SK-MEL-5 (cell line): Measurements from ENCODE around the gene SCLY. TPM values are rescaled to one million over a fixed set of nuclear protein-coding genes. Genes with fewer than 3 reads are reported as not detected.
"Not testable (repeated sequence)": the region's sequence is repeated elsewhere in the genome, so short reads cannot be mapped to it uniquely, and the experiment has no call there.

Source experiments
- DNase-seq: peaks from one replicate; pipeline ENCODE4 v3.0.0-alpha.2; 2016; ENCODE audit warnings: low read depth, low spot score
- in situ Hi-C: cut with HindIII; loops from 2 replicates; pipeline ENCODE4 v1.10.0; 2016; ENCODE audit warnings: low sequenced_read_pairs, high pct_unique_total_duplicates, low pct_unique_long_range_greater_than_20kb
- total RNA-seq: library from RNA; depleted of rRNA; stranded (reverse); fragments of >200 nt; shearing (Covaris generic); gene quantifications from 2 replicates; pipeline ENCODE4 v1.2.3, GENCODE V29; 2014

The SCLY gene
- total RNA-seq, 1 experiment from 2014 or later = 64.8 TPM

DNA sequence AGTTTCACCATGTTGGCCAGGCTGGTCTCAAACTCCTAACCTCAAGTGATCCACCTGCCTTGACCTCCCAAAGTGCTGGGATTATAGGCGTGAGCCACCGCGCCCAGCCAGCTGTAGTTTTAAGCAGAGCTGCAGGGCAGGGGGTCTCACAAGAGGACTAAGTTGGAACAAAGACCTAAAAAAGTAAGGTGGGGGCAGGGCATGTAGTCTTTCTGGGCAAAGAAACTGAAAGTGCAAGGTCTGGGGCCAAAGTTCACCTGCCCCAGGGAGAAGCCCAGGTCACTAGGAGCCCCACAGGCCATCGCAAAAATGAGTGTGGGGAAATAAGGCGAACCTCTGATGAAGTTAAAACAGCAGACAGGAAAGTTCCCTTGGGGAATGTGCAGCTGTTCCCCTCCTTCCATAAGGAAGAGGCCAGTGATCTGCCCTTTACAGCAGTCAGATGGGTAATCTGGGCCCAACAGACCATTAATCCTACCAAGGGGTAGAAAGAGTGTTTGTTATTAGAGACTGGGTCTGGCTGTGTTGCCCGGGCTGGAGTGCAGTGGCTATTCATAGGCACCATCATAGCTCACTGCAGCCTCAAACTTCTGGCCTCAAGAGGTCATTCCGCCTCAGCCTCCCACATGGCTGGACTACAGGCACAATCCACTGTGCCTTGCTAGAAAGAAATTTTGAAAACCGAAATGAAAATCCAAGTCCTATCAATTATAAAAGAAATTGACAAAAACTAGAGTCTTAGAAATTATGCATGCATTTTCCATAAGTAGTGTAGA, 2.8 kb downstream of the SCLY start:
- DNase-seq = no peak
- in situ Hi-C loops = no loop called here

DNA sequence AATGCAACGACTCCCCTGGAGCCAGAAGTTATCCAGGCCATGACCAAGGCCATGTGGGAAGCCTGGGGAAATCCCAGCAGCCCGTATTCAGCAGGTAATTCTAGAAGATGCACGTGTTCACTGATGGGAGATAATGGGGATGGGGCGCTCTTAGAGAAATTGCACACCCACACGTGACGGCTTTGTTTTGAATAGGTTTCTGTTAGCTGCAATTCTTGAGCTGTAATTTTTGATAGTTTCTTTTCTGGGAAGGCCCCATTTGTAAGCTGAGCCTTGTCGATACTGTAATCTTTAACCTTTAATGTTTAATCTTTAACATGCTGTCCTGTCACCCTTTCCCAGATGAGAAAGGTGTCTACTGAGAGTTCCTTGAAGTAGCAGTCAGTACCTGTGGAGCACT, 3.6 kb downstream of the SCLY start:
- in situ Hi-C loops = no loop called here
- DNase-seq = no peak

DNA sequence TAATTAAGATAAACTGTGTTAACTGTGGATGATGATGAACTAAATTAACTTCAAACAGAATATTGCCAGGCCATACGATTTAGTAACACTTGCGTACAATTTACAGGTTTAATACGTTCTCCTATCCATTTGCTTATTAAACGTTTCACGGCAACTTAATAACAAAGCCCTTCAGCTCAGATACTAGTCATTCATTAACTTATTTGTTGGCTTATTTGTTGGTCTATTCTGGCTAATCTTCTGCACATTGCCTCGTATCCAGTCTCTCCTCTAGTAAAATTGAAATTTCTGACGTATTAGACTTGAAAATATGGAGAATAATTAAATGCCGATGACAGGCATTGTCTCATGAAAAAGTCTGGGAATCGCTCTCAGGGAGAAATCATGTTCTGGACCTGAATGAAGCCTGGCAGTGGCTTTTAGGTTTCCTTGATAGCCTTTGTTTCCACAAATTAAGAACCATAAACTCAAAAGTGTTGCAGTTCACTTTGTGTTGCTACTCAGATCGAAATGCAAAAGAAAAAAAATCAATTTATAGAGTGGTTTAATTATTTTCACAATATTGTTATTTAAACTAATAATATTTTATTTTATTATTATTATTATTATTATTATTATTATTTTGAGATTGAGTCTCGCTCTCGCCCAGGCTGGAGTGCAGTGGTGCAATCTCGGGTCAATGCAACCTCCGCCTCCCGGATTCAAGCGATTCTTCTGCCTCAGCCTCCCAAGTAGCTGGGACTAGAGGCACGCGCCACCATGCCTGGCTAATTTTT, 4.5 kb downstream of the SCLY start:
- DNase-seq = no peak
- in situ Hi-C loops = no loop called here

DNA sequence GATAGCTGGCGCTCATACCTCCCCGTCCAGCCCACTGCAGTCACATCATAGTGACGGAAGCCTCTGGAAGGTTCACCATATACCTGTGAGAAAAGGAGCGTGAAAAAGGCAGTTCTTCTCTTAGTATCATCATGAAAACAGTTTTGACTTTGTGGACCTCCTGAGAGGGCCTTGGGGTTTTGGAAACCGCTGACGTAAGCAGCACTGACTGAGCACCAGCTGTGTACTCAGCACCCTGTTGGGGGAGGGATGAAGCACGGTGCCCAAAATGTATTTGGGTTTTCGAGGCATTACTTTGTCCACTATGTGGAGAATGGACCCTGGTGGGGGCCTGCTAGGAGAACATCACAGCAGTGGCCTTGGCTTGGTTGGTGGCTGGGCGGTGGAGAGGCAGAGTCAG, 5.4 kb downstream of the SCLY start:
- in situ Hi-C loops = no loop called here
- no peak for DNase-seq

DNA sequence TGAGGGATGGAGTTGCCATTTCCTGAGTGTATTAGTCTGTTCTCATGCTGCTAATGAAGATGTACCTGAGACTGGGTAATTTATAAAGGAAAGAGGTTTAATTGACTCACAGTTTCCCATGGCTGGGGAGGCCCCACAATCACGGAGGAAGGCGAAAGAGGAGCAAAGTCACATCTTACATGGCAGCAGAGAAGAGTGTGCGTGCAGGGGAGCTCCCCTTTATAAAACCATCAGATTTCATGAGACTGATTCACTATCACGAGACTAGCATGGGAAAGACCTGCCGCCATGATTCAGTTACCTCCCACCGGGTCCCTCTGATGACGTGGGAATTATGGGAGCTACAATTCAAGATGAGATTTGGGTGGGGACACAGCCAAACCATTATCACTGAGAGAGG, 5.9 kb downstream of the SCLY start:
- DNase-seq, in situ Hi-C loops: not testable (repeated sequence)

DNA sequence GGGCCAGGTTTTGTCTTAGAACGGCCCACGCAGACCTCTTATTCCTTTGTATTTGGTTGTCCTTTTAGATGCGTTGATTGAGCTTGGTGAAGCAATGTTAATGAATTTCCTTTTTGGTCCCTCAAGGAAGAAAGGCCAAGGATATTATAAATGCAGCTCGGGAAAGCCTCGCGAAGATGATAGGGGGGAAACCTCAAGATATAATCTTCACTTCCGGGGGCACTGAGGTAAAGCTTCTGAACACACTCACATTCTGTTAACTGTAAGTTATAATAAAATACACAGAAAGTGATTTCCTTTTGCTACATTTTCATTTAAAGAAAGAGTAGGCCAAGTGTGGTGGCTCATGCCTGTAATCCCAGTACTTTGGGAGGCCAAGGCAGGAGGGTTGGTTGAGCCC, 7.1 kb downstream of the SCLY start:
- in situ Hi-C loops = no loop called here
- no peak for DNase-seq

DNA sequence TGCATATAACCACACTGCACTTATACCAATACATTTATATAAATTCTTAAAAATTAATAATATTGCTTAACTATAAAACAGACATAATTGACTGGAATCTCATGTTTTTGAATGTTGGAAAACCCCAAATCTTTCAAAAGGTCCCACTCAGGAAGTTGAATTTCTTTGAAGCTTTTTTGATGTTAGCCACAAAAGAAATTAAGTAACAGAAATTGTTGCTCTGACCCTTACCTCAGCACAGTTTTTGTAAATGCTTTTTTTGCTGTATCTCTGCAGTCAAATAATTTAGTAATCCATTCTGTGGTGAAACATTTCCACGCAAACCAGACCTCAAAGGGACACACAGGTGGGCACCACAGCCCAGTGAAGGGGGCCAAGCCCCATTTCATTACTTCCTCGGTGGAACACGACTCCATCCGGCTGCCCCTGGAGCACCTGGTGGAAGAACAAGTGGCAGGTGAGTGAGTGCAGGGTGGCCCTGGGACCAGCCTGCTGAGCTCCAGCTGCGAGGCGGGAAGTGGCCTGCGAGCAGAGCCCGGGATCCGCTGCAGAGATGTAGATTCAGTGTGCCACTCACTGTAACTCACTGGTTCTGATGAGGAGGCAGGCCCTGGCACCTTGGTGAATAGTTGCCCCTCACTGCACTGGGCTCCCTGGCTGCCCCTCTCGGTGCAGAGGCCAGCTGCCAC, 8.4 kb downstream of the SCLY start:
- in situ Hi-C loops = no loop called here
- no peak for DNase-seq

DNA sequence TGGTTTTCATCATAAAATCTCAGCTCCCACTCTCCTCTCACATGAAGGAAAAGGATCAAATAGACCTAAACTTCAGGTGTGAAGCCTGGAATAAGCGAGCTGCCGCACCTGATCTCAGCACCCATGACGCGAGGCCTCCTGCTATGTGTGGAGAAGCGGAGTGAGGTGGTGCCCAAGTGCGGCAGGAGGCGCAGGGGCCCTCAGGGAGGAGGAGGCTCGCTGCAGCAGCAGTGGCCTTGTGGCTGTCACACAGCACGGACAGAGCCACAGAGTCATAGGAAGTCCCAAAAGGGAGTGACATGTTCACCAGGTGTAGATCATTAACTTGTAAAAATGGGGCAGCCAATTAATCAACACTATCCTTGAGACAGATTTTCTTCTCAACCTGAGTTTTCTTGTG, 9.1 kb downstream of the SCLY start:
- in situ Hi-C loops = no loop called here
- no peak for DNase-seq

DNA sequence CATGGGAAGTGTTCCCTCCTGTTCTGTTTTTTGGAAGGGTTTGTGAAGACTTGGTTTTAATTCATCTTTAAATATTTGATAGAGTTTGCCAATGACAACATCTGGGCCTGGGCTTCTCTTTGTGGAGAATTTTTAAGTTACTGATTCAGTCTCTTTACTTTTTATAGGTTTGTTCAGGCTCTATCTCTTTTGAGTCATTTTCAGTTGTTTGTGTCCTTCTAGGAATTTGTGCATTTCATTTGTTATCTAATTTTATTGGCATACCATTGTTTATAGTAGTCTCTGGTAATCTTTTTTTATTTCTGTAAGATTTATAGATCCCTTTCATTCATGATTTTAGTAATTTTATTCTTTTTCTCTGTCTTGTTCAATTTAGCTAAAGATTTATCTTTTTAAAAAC, 14.6 kb downstream of the SCLY start:
- in situ Hi-C loops = no loop called here
- no peak for DNase-seq

DNA sequence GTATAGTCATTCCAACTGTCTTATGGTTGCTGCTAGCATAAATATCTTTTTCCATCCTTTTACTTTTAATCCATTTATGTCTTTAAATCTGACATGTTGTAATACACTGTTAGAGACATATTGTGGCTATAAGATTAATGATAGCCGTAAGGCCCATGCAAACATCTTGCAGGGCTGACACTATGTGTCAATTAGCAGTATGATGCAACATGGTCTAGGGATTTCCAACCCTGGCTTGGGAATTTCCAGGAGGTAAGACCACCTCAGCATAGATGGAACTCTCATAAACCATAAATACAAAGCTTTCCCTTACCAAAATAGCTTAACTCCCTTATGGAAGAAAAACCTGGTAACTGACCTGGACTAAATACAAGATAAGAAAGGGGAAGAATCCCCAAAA, 16.5 kb downstream of the SCLY start:
- no peak for DNase-seq
- in situ Hi-C loops = no loop called here

DNA sequence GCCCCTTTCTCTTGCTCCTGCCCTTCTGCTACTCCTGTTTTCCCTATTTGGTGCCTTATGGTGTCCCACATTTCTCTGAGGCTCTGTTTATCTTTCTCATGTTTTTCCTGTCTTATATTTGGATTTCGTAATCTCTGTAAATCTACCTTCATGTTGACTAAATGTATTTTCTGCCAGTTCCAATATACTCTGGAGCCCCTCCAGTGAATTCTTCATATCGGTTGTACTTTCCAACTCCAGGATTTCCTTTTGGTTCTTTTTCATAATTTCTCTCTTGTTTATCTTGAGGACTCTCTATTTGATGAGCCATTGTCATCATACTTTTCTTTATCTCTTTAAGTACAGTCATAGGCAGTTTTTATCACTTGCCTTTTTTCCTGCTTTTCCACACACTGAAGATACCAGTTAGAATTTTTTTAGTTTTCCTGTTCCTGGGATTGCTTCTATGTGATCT, 19.1 kb downstream of the SCLY start:
- in situ Hi-C loops = no loop called here
- DNase-seq = no peak

DNA sequence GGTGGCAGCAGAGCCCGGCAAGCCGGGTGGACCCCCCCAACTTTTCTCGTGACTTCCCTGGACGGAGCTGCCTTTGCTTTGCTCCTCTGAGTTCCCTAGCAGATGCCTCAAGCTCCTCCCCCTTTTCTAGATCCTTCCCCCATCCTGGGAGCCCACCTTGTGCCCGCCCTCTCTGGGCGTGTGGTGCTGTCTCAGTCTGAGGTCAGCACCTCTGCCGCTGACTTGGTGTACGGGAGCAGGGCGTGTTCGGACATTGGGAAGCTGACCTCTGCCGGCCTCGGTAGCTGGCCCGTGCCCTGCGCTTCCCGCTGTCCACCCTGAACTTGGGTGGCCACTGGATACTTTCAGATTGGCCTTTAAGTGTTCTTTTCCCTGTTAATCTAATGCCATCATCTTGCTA, 19.7 kb downstream of the SCLY start:
- no peak for DNase-seq
- in situ Hi-C loops = no loop called here

DNA sequence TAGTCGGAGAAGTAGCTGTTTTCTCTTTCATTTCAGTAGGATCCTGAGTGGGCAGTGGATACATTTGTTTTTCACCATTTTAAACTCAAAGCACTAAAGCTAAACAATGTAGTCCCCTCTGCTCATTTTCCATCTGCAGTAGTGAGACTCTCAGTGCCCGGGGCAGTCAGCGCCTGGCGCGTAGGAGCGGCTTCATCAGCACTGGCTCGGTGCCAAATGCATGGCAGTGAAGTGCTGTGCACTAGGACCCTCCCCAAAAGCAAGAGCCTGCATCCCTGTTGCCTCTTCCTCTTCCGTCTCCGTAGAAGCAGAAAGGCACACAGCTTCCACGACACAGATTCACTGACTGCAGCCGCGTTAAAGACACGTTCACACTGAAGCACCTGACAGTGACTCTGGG, 20.3 kb downstream of the SCLY start:
- no peak for DNase-seq
- in situ Hi-C loops = no loop called here

DNA sequence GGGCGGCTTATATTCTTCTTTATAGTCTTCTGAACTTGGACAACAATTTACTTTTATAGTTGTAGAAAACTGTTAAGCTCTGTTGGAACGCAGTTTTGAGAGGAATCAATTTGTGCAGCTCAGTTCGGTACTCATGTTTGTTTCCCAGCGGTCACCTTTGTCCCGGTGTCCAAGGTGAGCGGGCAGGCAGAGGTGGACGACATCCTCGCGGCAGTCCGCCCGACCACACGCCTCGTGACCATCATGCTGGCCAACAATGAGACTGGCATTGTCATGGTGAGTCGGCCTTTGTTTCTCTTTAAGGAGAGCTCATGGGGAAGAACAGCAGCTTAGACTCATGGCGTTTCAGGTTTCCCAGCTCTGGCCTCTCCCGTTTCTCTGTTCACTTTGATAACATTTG, 20.8 kb downstream of the SCLY start:
- in situ Hi-C loops = no loop called here
- no peak for DNase-seq

DNA sequence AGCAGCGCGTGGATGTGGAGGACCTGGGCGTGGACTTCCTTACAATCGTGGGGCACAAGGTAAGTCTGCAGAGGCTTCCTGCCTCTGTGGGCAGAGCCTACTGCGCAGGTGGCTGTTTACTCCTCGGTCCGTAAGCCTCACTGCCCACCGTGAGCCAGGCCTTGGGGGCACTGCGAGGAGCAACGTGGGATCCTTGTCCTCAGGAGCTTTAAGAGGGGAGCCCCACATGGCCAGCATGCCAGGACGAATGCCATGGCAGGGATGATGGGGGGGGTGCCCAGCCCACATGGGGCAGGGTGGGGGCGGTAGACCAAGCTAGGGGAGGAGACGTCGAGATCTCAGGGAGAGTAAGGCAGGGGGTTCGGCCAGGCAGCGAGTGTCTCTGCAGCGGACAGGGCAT, 21.4 kb downstream of the SCLY start:
- in situ Hi-C loops = no loop called here
- no peak for DNase-seq

DNA sequence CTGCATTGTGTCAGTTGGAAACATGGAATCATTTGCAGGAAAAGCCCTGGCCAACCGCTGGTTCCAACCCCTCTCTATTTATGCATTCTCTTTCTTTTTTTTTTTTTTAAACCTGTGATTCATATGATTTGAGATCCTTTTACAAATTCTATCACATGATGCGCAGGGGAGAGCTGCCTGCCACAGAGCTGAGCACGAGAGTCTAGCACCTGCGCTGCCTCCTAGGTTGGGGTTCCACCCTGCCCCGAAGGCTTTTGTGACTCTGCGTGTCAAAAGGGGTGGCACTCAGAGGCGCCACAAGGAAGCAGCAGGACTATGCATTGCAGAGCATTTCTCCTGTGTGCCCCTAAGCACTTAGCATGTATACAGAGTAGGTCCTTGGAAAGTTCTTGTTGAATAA, 22.0 kb downstream of the SCLY start:
- in situ Hi-C loops = no loop called here
- no peak for DNase-seq

DNA sequence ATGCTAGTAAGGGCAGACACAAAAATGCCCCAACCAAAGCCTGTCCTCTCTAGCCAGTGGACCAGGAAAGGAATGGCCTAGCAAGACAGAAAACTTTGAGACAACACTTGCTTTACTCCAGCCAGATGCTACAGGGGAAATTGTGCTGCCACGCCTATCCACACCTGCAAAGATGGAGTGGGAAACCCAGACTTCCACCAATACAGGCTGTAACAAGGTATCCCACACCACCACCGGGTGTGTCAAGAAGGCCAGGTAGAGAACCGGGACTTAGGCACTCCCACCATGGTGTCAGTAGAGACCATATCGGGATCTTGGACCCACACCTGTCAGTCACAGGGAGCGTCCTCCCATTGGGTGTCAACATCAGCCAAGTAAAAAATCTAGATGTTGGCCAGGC, 23.1 kb downstream of the SCLY start:
- DNase-seq = no peak
- in situ Hi-C loops = no loop called here

DNA sequence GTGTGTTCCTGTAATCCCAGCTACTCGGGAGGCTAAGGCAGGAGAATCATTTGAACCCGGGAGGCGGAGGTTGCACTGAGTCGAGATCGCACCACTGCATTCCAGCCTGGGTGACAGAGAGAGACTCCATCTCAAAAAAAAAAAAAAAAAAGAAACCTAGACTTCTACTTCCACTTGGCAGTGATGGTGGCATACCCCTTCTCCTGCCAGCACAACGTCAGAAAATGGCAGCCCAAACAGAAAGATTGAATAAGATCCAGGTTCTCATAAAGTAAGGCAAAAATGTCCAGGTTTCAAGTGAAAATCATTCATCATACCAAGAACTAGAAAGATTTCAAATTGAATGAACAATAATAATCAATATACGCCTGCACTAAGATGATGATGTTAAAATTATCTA, 24.0 kb downstream of the SCLY start:
- DNase-seq = no peak
- in situ Hi-C loops = no loop called here

DNA sequence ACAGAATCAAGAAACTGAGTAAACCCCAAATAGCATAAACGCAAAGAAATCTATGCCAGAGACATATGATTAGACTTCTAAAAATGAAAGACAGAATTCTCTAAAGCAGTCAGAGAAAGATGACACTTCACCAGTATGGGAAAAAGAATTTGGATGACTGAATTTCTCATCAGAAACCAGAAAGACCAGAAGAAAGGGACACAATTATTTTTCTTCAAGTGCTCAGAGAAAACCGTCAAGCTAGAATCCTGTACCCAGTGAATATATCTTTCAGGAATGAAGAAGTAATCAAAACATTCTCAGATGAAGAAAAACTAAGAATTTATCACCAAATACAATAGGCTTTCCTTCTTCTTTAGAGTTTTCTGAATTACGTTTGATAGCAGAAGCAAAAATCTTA, 25.1 kb downstream of the SCLY start:
- DNase-seq = no peak
- in situ Hi-C loops = no loop called here
